ENCODE data around the gene RPS24.
A peak's percentile ranks its signal among the peaks of the same experiment; 100 is the strongest.

The RPS24 gene

GRCh38 chr10:78028438-78029268, 5.0 kb upstream of the RPS24 start:
- DNase-seq = no peak

GRCh38 chr10:78029269-78030226, 4.1 kb upstream of the RPS24 start, which contains the start of gene POLR3A:
Gene POLR3A (minus strand): TSS chr10:78029515. CDS start chr10:78029407, 108 bp downstream.
- peak; percentile 91 to 93 for DNase-seq

GRCh38 chr10:78033387-78033636, 351 bp upstream of the RPS24 start:
- no peak for DNase-seq

GRCh38 chr10:78035025-78035424, 1.4 kb downstream of the RPS24 start:
- DNase-seq = no peak

GRCh38 chr10:78035437-78035836, 1.8 kb downstream of the RPS24 start:
- no peak for DNase-seq

GRCh38 chr10:78035933-78036583, 2.4 kb downstream of the RPS24 start:
- DNase-seq = no peak

GRCh38 chr10:78038105-78038504, 4.4 kb downstream of the RPS24 start:
- DNase-seq = no peak

- no peak for DNase-seq
Observed at GRCh38 chr10:78038791-78039547, 5.3 kb downstream of the RPS24 start.

- DNase-seq = no peak
Observed at GRCh38 chr10:78039743-78040142, 6.1 kb downstream of the RPS24 start.

GRCh38 chr10:78041170-78042057, 7.8 kb downstream of the RPS24 start:
- DNase-seq = no peak

GRCh38 chr10:78042058-78042751, 8.5 kb downstream of the RPS24 start:
- no peak for DNase-seq

GRCh38 chr10:78042752-78043104, 9.1 kb downstream of the RPS24 start:
- no peak for DNase-seq

GRCh38 chr10:78044179-78044578, 10.5 kb downstream of the RPS24 start:
- no peak for DNase-seq

- DNase-seq = no peak
Observed at GRCh38 chr10:78044699-78045098, 11.0 kb downstream of the RPS24 start.

GRCh38 chr10:78045237-78045636, 11.6 kb downstream of the RPS24 start:
- no peak for DNase-seq

GRCh38 chr10:78045856-78046255, 12.2 kb downstream of the RPS24 start:
- DNase-seq = no peak

- no peak for DNase-seq
Observed at GRCh38 chr10:78046711-78047269, 13.1 kb downstream of the RPS24 start.

- DNase-seq = peak; percentile 76 to 84
Observed at GRCh38 chr10:78047314-78047891, 13.7 kb downstream of the RPS24 start.

GRCh38 chr10:78049851-78050250, 16.2 kb downstream of the RPS24 start:
- DNase-seq = no peak

GRCh38 chr10:78053211-78053868, 19.7 kb downstream of the RPS24 start:
- no peak for DNase-seq

Data from activated CD4-positive, alpha-beta T cell treated with anti-CD3 and anti-CD28 coated beads for 4 hours (primary cell).